Osteocyte (in vitro differentiated cells): Measurements from ENCODE around the gene EMP3. TPM values are rescaled to one million over a fixed set of nuclear protein-coding genes. Genes with fewer than 3 reads are reported as not detected.

Experiments used
- DNase-seq: peaks from one replicate; pipeline ENCODE4 v3.0.0; 2021; ENCODE audit warnings: mixed read lengths; ENCODE audit not compliant: unreplicated experiment; ENCODE audit errors: extremely low spot score
- H3K27ac Mint-ChIP-seq: one replicate; pipeline ENCODE4 v1.8.0; 2021; ENCODE audit warnings: mild to moderate bottlenecking, mixed read lengths; ENCODE audit not compliant: unreplicated experiment
- H3K27me3 Mint-ChIP-seq: one replicate; pipeline ENCODE4 v1.8.0; 2021; ENCODE audit warnings: mixed read lengths; ENCODE audit not compliant: unreplicated experiment
- H3K36me3 Mint-ChIP-seq: one replicate; pipeline ENCODE4 v1.8.0; 2021; ENCODE audit warnings: mixed read lengths; ENCODE audit not compliant: unreplicated experiment
- H3K4me1 Mint-ChIP-seq: one replicate; pipeline ENCODE4 v1.8.0; 2021; ENCODE audit warnings: mixed read lengths; ENCODE audit not compliant: unreplicated experiment
- H3K4me3 Mint-ChIP-seq: one replicate; pipeline ENCODE4 v1.8.0; 2021; ENCODE audit warnings: mild to moderate bottlenecking, moderate library complexity, mixed read lengths; ENCODE audit not compliant: unreplicated experiment
- H3K9me3 Mint-ChIP-seq: one replicate; pipeline ENCODE4 v1.8.0; 2021; ENCODE audit warnings: mixed read lengths; ENCODE audit not compliant: unreplicated experiment
- total RNA-seq: library from RNA; stranded (reverse); gene quantifications from 2 replicates; pipeline ENCODE4 v1.2.1, GENCODE V29; 2021
- TF ChIP-seq, protein P1 (sequence below): fragments of 200-600 bp; sonication (generic); IDR thresholded peaks from 2 replicates; pipeline ENCODE4 v1.5.0; 2021; ENCODE audit warnings: antibody characterized with exemption, mild to moderate bottlenecking, moderate library complexity

EMP3 gene
- total RNA-seq, 1 donor from 2014 or later, result 201 TPM

DNA sequence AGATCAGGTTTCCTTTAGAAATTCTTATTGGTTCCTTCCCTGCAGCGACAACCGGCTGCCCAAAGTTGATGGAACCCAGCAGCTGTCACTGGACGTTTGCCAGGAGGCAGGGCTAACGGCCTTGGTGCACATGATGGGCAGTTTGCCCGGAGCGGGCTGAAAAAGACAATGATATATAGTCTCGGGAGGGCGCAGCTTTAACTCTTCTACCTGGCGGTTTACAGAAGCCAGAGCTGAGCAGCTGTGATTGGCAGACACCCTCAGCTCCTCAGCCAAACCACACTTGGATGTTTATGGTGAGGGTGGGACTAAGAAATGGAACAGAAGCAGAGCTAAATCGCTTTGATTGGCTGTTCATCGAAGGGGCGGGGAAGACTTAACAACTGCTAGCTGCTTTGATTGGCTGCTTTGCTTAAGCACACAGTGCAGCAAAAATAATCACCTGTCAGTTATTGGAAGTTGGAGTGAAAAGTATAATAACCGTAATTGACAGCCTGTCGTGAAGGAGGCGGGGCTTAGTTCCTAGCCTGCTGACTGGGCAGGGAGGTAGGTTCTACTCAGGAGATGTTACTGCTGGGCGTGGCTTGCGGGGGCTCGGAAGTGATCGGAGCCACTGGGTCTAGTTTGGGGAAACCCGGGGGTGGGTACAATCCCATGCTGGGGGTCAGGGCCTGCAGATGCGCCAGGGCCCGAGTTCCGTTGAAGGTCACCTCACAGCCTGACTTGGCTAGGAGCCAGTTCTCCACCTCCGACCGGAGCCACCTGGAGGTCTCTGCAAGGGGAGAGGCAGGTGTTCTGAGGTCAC is 7.5 kb downstream of the EMP3 start:
- peak overlapping the region; percentile 86 for H3K27ac Mint-ChIP-seq

DNA sequence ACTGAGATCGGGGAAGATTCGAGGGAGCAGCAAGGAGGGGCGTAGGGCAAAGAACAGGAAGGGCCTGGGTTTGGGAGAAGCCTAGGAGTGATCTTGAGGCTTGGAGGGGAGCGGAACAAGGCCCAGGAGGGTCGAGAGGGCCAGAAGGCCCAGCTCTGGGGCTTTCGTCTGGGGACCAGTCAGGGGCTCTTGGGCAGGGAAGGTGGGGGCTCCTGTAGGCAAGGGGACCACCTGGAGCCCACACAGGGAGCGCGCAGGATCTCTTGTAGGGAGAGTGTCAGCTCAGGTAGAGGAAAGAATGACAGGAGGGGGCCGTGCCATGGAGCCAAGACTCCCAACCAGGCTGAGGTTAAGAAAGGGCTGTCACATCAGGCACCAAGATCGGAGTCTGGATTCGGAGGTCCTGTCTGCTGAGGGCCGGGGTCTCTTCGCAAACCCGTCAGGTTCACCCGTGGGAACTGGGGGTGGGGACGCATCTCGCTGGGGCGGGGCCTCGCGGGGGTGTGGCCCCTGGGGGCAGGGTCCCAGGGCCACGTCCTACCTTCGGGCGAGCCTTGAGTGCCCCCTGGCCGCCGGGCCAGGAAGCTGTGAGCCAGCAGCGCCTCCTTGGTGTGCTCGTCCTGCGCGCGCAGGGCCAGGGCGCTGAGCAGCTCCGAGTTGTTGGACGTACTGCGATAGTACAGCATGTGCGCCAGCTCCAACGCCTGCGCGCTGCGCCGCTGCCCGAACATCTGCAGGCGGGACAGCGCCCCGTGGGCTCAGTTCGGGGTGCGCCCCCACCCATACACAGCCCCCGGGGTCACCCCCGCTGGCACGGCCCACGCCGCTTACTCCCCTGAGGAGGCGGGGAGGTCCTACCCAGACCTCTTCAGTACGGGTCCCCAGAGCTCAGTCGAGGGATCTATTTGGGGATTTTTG is 8.4 kb downstream of the EMP3 start:
- Mint-ChIP-seq H3K36me3 (peaks cover 14% of the 10 kb centered on the region), H3K9me3 (no peaks in the 10 kb centered on the region), H3K27ac (peak overlapping the region; percentile 86), H3K4me3 (peak overlapping the region; percentile 70), H3K4me1 (peaks cover 40% of the 10 kb centered on the region), H3K27me3 (no peaks in the 10 kb centered on the region)
- TF ChIP-seq, protein P1, sequence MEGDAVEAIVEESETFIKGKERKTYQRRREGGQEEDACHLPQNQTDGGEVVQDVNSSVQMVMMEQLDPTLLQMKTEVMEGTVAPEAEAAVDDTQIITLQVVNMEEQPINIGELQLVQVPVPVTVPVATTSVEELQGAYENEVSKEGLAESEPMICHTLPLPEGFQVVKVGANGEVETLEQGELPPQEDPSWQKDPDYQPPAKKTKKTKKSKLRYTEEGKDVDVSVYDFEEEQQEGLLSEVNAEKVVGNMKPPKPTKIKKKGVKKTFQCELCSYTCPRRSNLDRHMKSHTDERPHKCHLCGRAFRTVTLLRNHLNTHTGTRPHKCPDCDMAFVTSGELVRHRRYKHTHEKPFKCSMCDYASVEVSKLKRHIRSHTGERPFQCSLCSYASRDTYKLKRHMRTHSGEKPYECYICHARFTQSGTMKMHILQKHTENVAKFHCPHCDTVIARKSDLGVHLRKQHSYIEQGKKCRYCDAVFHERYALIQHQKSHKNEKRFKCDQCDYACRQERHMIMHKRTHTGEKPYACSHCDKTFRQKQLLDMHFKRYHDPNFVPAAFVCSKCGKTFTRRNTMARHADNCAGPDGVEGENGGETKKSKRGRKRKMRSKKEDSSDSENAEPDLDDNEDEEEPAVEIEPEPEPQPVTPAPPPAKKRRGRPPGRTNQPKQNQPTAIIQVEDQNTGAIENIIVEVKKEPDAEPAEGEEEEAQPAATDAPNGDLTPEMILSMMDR, result peak; percentile 84
- peak; percentile 92 for DNase-seq

More for the DNA sequence above, 7.5 kb downstream of the EMP3 start:
- H3K9me3 Mint-ChIP-seq, result no peaks in the 10 kb centered on the region
- TF ChIP-seq, protein P1, result no peak
- H3K4me3 Mint-ChIP-seq, result peak overlapping the region; percentile 70
- H3K4me1 Mint-ChIP-seq, result peaks cover 44% of the 10 kb centered on the region
- no peaks in the 10 kb centered on the region for H3K27me3 Mint-ChIP-seq
- DNase-seq, result peak; percentile 92
- peaks cover 14% of the 10 kb centered on the region for H3K36me3 Mint-ChIP-seq

DNA sequence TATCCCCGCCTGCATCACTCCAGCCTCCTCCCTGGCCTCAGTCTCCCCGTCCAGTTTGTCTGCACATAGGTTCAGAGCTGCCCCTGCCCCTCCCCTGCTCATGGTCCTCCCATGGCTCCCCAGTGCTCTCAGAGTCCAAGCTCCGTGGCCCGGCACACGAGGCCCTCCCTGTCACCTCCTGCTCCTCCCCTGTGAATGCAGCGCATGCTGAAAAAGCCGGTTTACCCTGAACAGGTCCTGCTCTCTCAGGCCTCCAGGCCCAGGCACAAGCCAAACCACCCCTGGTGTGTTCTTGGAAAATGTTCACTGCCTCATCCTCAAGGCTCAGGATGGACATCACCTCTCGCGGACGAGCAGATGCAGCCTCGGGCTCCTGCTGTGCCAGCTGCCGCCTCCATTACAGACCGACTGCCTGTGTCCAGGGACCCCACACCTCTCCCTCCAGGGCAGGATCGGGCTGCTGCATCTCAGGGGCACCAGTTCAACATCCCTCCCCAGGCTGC is 13.0 kb downstream of the EMP3 start:
- H3K27me3 Mint-ChIP-seq, result no peaks in the 10 kb centered on the region
- peaks cover 8% of the 10 kb centered on the region for H3K4me1 Mint-ChIP-seq
- TF ChIP-seq, protein P1, result no peak
- no peak overlapping the region for H3K4me3 Mint-ChIP-seq
- no peaks in the 10 kb centered on the region for H3K9me3 Mint-ChIP-seq
- no peak overlapping the region for H3K27ac Mint-ChIP-seq
- no peaks in the 10 kb centered on the region for H3K36me3 Mint-ChIP-seq
- no peak for DNase-seq

DNA sequence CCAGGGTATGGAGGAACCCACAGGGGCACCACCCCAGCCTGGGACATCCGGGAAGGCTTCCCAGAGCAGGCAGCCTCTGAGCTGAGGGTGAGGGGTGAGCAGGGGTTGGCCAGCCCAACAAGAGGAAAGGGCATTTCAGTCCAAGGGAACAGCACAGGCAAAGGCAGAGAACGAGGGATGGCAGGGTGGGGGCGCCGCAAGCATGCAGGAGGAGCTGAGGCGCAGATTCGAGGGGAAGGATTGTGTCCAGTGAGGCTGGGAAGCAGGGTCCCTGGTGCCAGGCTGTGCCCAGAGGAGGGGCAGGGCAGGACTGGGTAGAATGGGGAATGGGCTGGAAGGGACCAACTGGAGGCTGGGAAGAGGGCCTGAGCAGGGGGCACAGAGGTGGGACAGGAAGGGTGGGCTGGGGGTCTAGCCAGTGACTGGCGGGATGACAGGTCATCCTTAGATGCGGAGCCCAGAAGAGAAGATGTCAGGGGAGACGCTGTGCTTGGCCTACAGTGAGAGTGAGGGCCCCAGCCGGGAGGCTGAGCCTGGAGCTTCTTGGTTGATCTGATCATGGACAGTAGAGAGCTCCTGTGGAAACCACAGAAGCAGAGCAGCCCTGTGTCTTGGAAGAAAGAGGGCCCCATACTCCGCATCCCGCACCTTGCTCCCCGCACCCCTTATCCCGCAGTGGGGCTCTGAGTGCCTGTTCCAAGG is 13.6 kb downstream of the EMP3 start:
- DNase-seq, result no peak
- Mint-ChIP-seq H3K27me3 (no peaks in the 10 kb centered on the region), H3K36me3 (no peaks in the 10 kb centered on the region), H3K9me3 (no peaks in the 10 kb centered on the region), H3K27ac (no peak overlapping the region), H3K4me1 (peaks cover 5% of the 10 kb centered on the region), H3K4me3 (no peak overlapping the region)
- TF ChIP-seq, protein P1, result no peak
